HEK293 (cell line): ENCODE data around the gene DOCK4.

Source experiments
- CTCF ChIP-seq: fragments of 450-650 bp; formaldehyde crosslinking; IDR thresholded peaks from 2 replicates; pipeline ENCODE4 v1.5.1; 2016; ENCODE audit warnings: missing biosample characterization, missing genetic modification characterization
- PRDM1 ChIP-seq: fragments of 450-650 bp; formaldehyde crosslinking; IDR thresholded peaks from 2 replicates; pipeline ENCODE4; 2016; ENCODE audit warnings: missing biosample characterization, missing genetic modification characterization
- ZNF274 ChIP-seq, 2 experiments: fragments of 200-500 bp in 1 of 2; fragments of 450-650 bp in 1 of 2; sonication (Bioruptor generic) in 1 of 2; formaldehyde crosslinking in 1 of 2; IDR thresholded peaks; 2 replicates each; pipeline versions ENCODE4 v1.5.1 to v1.6.1; 2014 to 2016; ENCODE audit warnings: borderline replicate concordance in 1 of 2, inconsistent platforms in 1 of 2, low read length in 1 of 2, missing biosample characterization in 1 of 2, missing genetic modification characterization in 1 of 2
- ZNF292 ChIP-seq: fragments of 450-650 bp; formaldehyde crosslinking; IDR thresholded peaks from 2 replicates; pipeline ENCODE4 v1.5.1; 2016; ENCODE audit warnings: low read depth, missing biosample characterization, missing genetic modification characterization, borderline replicate concordance
- ZNF302 ChIP-seq: fragments of 450-650 bp; formaldehyde crosslinking; IDR thresholded peaks from 2 replicates; pipeline ENCODE4 v1.5.1; 2016; ENCODE audit warnings: missing biosample characterization, missing genetic modification characterization, low read depth
- ZNF311 ChIP-seq: fragments of 450-650 bp; formaldehyde crosslinking; IDR thresholded peaks from 2 replicates; pipeline ENCODE4 v1.5.1; 2017; ENCODE audit warnings: missing biosample characterization, missing genetic modification characterization, borderline replicate concordance
- ZNF362 ChIP-seq: fragments of 450-650 bp; formaldehyde crosslinking; IDR thresholded peaks from 2 replicates; pipeline ENCODE4 v1.5.1; 2016; ENCODE audit warnings: missing biosample characterization, missing genetic modification characterization
- ZNF394 ChIP-seq: fragments of 450-650 bp; formaldehyde crosslinking; IDR thresholded peaks from 2 replicates; pipeline ENCODE4 v1.5.1; 2016; ENCODE audit warnings: missing biosample characterization, missing genetic modification characterization, mild to moderate bottlenecking, moderate library complexity, borderline replicate concordance
- ZNF501 ChIP-seq: fragments of 450-650 bp; formaldehyde crosslinking; IDR thresholded peaks from 2 replicates; pipeline ENCODE4 v1.5.1; 2016; ENCODE audit warnings: missing biosample characterization, missing genetic modification characterization
- ZNF510 ChIP-seq: fragments of 450-650 bp; formaldehyde crosslinking; IDR thresholded peaks from 2 replicates; pipeline ENCODE4 v1.5.1; 2018; ENCODE audit warnings: mild to moderate bottlenecking, missing genetic modification characterization, missing biosample characterization; ENCODE audit not compliant: insufficient replicate concordance
- ZNF518A ChIP-seq: fragments of 450-650 bp; formaldehyde crosslinking; conservative IDR thresholded peaks from 2 replicates; pipeline ENCODE4 v1.5.1; 2016; ENCODE audit warnings: low read depth, missing biosample characterization, missing genetic modification characterization
- ZNF530 ChIP-seq: fragments of 450-650 bp; formaldehyde crosslinking; IDR thresholded peaks from 2 replicates; pipeline ENCODE4 v1.5.1; 2016; ENCODE audit warnings: low read depth, missing biosample characterization, missing genetic modification characterization
- ZNF561 ChIP-seq: fragments of 450-650 bp; IDR thresholded peaks from 2 replicates; pipeline ENCODE4 v1.5.1; 2018; ENCODE audit warnings: missing biosample characterization, missing genetic modification characterization, borderline replicate concordance
- ZNF776 ChIP-seq: fragments of 450-650 bp; formaldehyde crosslinking; IDR thresholded peaks from 2 replicates; pipeline ENCODE4 v1.5.0; 2017; ENCODE audit warnings: missing biosample characterization, missing genetic modification characterization, borderline replicate concordance

GRCh38 chr7:112254709-112255387 is 48.6 kb upstream of the DOCK4 start:
- TF ChIP-seq ZNF311 (tag by site-specific recombination) (no peak), ZNF292 (tag by site-specific recombination) (no peak), ZNF394 (tag by site-specific recombination) (no peak), ZNF362 (tag by site-specific recombination) (no peak), CTCF (tag by site-specific recombination) (no peak), ZNF518A (no peak), ZNF561 (tag by site-specific recombination) (no peak), ZNF510 (tag by site-specific recombination) (no peak), ZNF530 (tag by site-specific recombination) (no peak), ZNF302 (tag by site-specific recombination) (no peak), ZNF274 (IDR thresholded peaks at IDR 0.05; ENCODE audit: low read length) (no peak), ZNF274 (tag by site-specific recombination; IDR thresholded peaks at IDR 0.05; ENCODE audit: borderline replicate concordance) (no peak), ZNF501 (no peak), ZNF776 (no peak), PRDM1 (tag by site-specific recombination) (no peak)
